SK-N-SH treated with all-trans-retinoic acid at 6 μM for 48 hours (cell line): ENCODE results near the gene PGGT1B.

Experiments
- ATAC-seq: fragments of 200-7000 bp; cut with Tn5 transposase; 3 replicates; pipeline ENCODE4 v1.9.1; 2020; ENCODE audit warnings: mild to moderate bottlenecking, moderate library complexity
- ARNTL ChIP-seq: fragments of 450-650 bp; formaldehyde crosslinking; IDR thresholded peaks from 2 replicates; pipeline ENCODE4 v1.5.0; 2020; ENCODE audit warnings: low read depth, mild to moderate bottlenecking, moderate library complexity, borderline replicate concordance
- BACH2 ChIP-seq: fragments of 250-450 bp; sonication (Bioruptor Pico); IDR thresholded peaks from 2 replicates; pipeline ENCODE4 v1.9.0; 2021; ENCODE audit warnings: mild to moderate bottlenecking, borderline replicate concordance
- CSDC2 ChIP-seq: fragments of 250-450 bp; sonication (Bioruptor Pico); IDR thresholded peaks from 2 replicates; pipeline ENCODE4 v1.5.0; 2020; ENCODE audit warnings: mild to moderate bottlenecking, moderate library complexity
- ESRRG ChIP-seq: fragments of 250-450 bp; sonication (Bioruptor Pico); IDR thresholded peaks from 2 replicates; pipeline ENCODE4 v1.6.1; 2021; ENCODE audit warnings: mild to moderate bottlenecking
- GLIS3 ChIP-seq: fragments of 250-450 bp; sonication (Bioruptor Pico); IDR thresholded peaks from 2 replicates; pipeline ENCODE4 v1.5.0; 2020; ENCODE audit warnings: mild to moderate bottlenecking, moderate library complexity
- ISL1 ChIP-seq: fragments of 250-450 bp; sonication (Bioruptor Pico); IDR thresholded peaks from 2 replicates; pipeline ENCODE4 v2.1.2; 2022; ENCODE audit warnings: mild to moderate bottlenecking, moderate library complexity
- OSR1 ChIP-seq: fragments of 250-450 bp; sonication (Bioruptor Pico); IDR thresholded peaks from 2 replicates; pipeline ENCODE4 v1.8.0; 2022; ENCODE audit warnings: moderate library complexity, mild to moderate bottlenecking, inconsistent platforms
- PPARA ChIP-seq: fragments of 250-450 bp; sonication (Bioruptor Pico); IDR thresholded peaks from 2 replicates; pipeline ENCODE4 v1.5.0; 2020; ENCODE audit warnings: mild to moderate bottlenecking, borderline replicate concordance
- RARB ChIP-seq: fragments of 250-450 bp; sonication (Bioruptor Pico); IDR thresholded peaks from 2 replicates; pipeline ENCODE4 v1.8.0; 2021; ENCODE audit warnings: mild to moderate bottlenecking, moderate library complexity
- SNAI2 ChIP-seq: fragments of 250-450 bp; sonication (Bioruptor Pico); IDR thresholded peaks from 2 replicates; pipeline ENCODE4 v1.5.0; 2020; ENCODE audit warnings: mild to moderate bottlenecking, moderate library complexity
- TCF4 ChIP-seq: fragments of 250-450 bp; sonication (Bioruptor Pico); IDR thresholded peaks from 2 replicates; pipeline ENCODE4 v1.8.0; 2021; ENCODE audit warnings: mild to moderate bottlenecking, moderate library complexity, borderline replicate concordance
- TOX ChIP-seq: fragments of 250-450 bp; sonication (Bioruptor Pico); IDR thresholded peaks from 2 replicates; pipeline ENCODE4 v1.8.0; 2021; ENCODE audit warnings: mild to moderate bottlenecking, moderate library complexity, borderline replicate concordance
- TSHZ2 ChIP-seq: fragments of 250-450 bp; sonication (Bioruptor Pico); IDR thresholded peaks from 2 replicates; pipeline ENCODE4 v1.5.0; 2020; ENCODE audit warnings: mild to moderate bottlenecking, moderate library complexity
- ZC3H10 ChIP-seq: fragments of 250-450 bp; sonication (Bioruptor Pico); IDR thresholded peaks from 2 replicates; pipeline ENCODE4 v1.5.1; 2021; ENCODE audit warnings: mild to moderate bottlenecking, moderate library complexity
- ZFP3 ChIP-seq: fragments of 250-450 bp; sonication (Bioruptor Pico); IDR thresholded peaks from 2 replicates; pipeline ENCODE4 v1.5.0; 2020; ENCODE audit warnings: mild to moderate bottlenecking, moderate library complexity
- ZFP30 ChIP-seq: fragments of 450-650 bp; formaldehyde crosslinking; IDR thresholded peaks from 2 replicates; pipeline ENCODE4 v1.5.0; 2022; ENCODE audit warnings: mild to moderate bottlenecking, moderate library complexity
- ZNF70 ChIP-seq: fragments of 450-650 bp; formaldehyde crosslinking; IDR thresholded peaks from 2 replicates; pipeline ENCODE4 v1.5.0; 2020; ENCODE audit warnings: mild to moderate bottlenecking, moderate library complexity
- TF ChIP-seq, protein P1 (sequence below): fragments of 250-450 bp; sonication (Bioruptor Pico); IDR thresholded peaks from 2 replicates; pipeline ENCODE4 v1.8.0; 2020; ENCODE audit warnings: mild to moderate bottlenecking, moderate library complexity, borderline replicate concordance
- TF ChIP-seq, protein P2 (sequence below): fragments of 250-450 bp; sonication (Bioruptor Pico); IDR thresholded peaks from 2 replicates; pipeline ENCODE4 v1.5.1; 2020; ENCODE audit warnings: low read depth, mild to moderate bottlenecking, moderate library complexity
- TF ChIP-seq, protein P3 (sequence below): fragments of 250-450 bp; sonication (Bioruptor Pico); IDR thresholded peaks from 2 replicates; pipeline ENCODE4 v1.8.0; 2021; ENCODE audit warnings: low read depth, mild to moderate bottlenecking, moderate library complexity, borderline replicate concordance

PGGT1B gene

GRCh38 chr5:115229606-115230005 lies 33.1 kb downstream of the PGGT1B start:
- no peak for ATAC-seq
- no peak for TF ChIP-seq ARNTL (CRISPR knock-in tag)
- no peak for TF ChIP-seq ISL1 (CRISPR knock-in tag)
- TF ChIP-seq ZFP30 = no peak
- TF ChIP-seq TOX (CRISPR knock-in tag) = no peak
- TF ChIP-seq BACH2 (CRISPR knock-in tag) = no peak
- no peak for TF ChIP-seq ZC3H10 (CRISPR knock-in tag)
- no peak for TF ChIP-seq SNAI2 (CRISPR knock-in tag)
- TF ChIP-seq, protein P1, sequence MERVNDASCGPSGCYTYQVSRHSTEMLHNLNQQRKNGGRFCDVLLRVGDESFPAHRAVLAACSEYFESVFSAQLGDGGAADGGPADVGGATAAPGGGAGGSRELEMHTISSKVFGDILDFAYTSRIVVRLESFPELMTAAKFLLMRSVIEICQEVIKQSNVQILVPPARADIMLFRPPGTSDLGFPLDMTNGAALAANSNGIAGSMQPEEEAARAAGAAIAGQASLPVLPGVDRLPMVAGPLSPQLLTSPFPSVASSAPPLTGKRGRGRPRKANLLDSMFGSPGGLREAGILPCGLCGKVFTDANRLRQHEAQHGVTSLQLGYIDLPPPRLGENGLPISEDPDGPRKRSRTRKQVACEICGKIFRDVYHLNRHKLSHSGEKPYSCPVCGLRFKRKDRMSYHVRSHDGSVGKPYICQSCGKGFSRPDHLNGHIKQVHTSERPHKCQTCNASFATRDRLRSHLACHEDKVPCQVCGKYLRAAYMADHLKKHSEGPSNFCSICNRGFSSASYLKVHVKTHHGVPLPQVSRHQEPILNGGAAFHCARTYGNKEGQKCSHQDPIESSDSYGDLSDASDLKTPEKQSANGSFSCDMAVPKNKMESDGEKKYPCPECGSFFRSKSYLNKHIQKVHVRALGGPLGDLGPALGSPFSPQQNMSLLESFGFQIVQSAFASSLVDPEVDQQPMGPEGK (CRISPR knock-in tag) = no peak
- no peak for TF ChIP-seq OSR1
- no peak for TF ChIP-seq TSHZ2 (CRISPR knock-in tag)
- no peak for TF ChIP-seq PPARA (CRISPR knock-in tag)

- TF ChIP-seq, protein P2, sequence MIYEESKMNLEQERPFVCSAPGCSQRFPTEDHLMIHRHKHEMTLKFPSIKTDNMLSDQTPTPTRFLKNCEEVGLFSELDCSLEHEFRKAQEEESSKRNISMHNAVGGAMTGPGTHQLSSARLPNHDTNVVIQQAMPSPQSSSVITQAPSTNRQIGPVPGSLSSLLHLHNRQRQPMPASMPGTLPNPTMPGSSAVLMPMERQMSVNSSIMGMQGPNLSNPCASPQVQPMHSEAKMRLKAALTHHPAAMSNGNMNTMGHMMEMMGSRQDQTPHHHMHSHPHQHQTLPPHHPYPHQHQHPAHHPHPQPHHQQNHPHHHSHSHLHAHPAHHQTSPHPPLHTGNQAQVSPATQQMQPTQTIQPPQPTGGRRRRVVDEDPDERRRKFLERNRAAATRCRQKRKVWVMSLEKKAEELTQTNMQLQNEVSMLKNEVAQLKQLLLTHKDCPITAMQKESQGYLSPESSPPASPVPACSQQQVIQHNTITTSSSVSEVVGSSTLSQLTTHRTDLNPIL (CRISPR knock-in tag) = no peak
- TF ChIP-seq RARB = no peak
- no peak for TF ChIP-seq PPARA (CRISPR knock-in tag)
- no peak for TF ChIP-seq CSDC2 (CRISPR knock-in tag)
- TF ChIP-seq, protein P3, sequence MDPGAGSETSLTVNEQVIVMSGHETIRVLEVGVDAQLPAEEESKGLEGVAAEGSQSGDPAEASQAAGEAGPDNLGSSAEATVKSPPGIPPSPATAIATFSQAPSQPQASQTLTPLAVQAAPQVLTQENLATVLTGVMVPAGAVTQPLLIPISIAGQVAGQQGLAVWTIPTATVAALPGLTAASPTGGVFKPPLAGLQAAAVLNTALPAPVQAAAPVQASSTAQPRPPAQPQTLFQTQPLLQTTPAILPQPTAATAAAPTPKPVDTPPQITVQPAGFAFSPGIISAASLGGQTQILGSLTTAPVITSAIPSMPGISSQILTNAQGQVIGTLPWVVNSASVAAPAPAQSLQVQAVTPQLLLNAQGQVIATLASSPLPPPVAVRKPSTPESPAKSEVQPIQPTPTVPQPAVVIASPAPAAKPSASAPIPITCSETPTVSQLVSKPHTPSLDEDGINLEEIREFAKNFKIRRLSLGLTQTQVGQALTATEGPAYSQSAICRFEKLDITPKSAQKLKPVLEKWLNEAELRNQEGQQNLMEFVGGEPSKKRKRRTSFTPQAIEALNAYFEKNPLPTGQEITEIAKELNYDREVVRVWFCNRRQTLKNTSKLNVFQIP (CRISPR knock-in tag) = no peak
- no peak for TF ChIP-seq ZNF70 (CRISPR knock-in tag)
- no peak for TF ChIP-seq OSR1
- no peak for TF ChIP-seq ISL1 (CRISPR knock-in tag)
- TF ChIP-seq TOX (CRISPR knock-in tag) = no peak
- no peak for TF ChIP-seq ZFP30
- no peak for TF ChIP-seq GLIS3 (CRISPR knock-in tag)
- no peak for TF ChIP-seq TCF4 (CRISPR knock-in tag)
- no peak for TF ChIP-seq BACH2 (CRISPR knock-in tag)
- no peak for ATAC-seq
These were observed 35.4 kb downstream of the PGGT1B start for GRCh38 chr5:115227281-115227680.

GRCh38 chr5:115214541-115214940 lies 48.1 kb downstream of the PGGT1B start:
- no peak for ATAC-seq
- TF ChIP-seq, protein P3 (CRISPR knock-in tag) = no peak
- TF ChIP-seq TCF4 (CRISPR knock-in tag) (no peak), ESRRG (CRISPR knock-in tag) (no peak), ZFP3 (no peak), PPARA (CRISPR knock-in tag) (no peak), ARNTL (CRISPR knock-in tag) (no peak), CSDC2 (CRISPR knock-in tag) (no peak), ZC3H10 (CRISPR knock-in tag) (no peak), ISL1 (CRISPR knock-in tag) (no peak)
